Measurements from ENCODE around the gene ADAMTS19.

DNA sequence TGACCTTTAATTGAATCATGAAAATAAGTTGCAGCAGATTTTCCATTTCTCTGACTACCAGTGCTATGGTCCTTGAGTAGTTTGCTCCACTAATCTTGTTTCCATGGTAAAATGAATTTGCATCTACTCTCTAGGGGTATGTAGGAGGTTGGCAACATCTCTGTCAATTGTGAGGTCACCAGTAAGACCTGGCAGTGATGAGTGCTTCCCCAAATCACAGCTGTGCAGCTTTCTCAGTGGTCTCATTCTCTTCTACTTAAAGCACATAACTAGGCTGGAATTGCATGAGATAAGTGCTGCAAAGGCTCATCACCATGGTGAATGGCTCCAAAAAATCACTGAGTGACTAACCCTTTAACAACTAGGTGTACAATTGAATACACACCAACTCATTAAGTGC is 36.3 kb downstream of the ADAMTS19 start:
- TF ChIP-seq POLR2A (IDR thresholded peaks at IDR 0.05) = no peak
- TF ChIP-seq POLR2AphosphoS5 (IDR thresholded peaks at IDR 0.05) = no peak
- TF ChIP-seq, protein P1, sequence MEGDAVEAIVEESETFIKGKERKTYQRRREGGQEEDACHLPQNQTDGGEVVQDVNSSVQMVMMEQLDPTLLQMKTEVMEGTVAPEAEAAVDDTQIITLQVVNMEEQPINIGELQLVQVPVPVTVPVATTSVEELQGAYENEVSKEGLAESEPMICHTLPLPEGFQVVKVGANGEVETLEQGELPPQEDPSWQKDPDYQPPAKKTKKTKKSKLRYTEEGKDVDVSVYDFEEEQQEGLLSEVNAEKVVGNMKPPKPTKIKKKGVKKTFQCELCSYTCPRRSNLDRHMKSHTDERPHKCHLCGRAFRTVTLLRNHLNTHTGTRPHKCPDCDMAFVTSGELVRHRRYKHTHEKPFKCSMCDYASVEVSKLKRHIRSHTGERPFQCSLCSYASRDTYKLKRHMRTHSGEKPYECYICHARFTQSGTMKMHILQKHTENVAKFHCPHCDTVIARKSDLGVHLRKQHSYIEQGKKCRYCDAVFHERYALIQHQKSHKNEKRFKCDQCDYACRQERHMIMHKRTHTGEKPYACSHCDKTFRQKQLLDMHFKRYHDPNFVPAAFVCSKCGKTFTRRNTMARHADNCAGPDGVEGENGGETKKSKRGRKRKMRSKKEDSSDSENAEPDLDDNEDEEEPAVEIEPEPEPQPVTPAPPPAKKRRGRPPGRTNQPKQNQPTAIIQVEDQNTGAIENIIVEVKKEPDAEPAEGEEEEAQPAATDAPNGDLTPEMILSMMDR (IDR thresholded peaks at IDR 0.05) = no peak
- TF ChIP-seq EP300 (IDR thresholded peaks at IDR 0.05) = no peak
